Transverse colon (tissue), 4 donors: ENCODE results near the gene MEI4. TPM values are rescaled to one million over a fixed set of nuclear protein-coding genes. Genes with fewer than 3 reads are reported as not detected.

ENCODE experiments used
- DNase-seq: peaks from one replicate; pipeline ENCODE4 v3.0.0-alpha.2; 2019
- H3K27ac ChIP-seq, 4 donors: fragments of 200-600 bp; sonication (generic); 2 replicates each; pipeline ENCODE4 v1.5.1; 2016 to 2018; ENCODE audit warnings: inconsistent platforms in 4 of 4
- H3K27me3 ChIP-seq: fragments of 200-600 bp; sonication (generic); 2 replicates; pipeline ENCODE4 v1.5.1; 2017; ENCODE audit warnings: inconsistent platforms
- H3K36me3 ChIP-seq, 4 donors: fragments of 200-600 bp; sonication (generic); 2 replicates each; pipeline ENCODE4 v1.5.1; 2017 to 2019; ENCODE audit warnings: inconsistent platforms in 4 of 4
- H3K4me1 ChIP-seq, 4 donors: fragments of 200-600 bp; sonication (generic); 2 replicates each; pipeline ENCODE4 v1.5.1; 2017 to 2020; ENCODE audit warnings: inconsistent platforms in 4 of 4
- H3K4me3 ChIP-seq, 4 donors: fragments of 200-600 bp; sonication (generic); 1 replicate in 1 of 4; 2 replicates in 3 of 4; pipeline versions ENCODE4 v1.5.1 to v1.6.1; 2017 to 2019; ENCODE audit warnings: inconsistent platforms in 4 of 4
- H3K9me3 ChIP-seq, 2 donors: fragments of 200-600 bp; sonication (generic); 2 replicates each; pipeline ENCODE4 v1.5.1; 2017 to 2019; ENCODE audit warnings: inconsistent platforms in 2 of 2
- CTCF ChIP-seq, 5 experiments: fragments of 200-600 bp in 3 of 5; fragments of 450-650 bp in 2 of 5; sonication (generic) in 3 of 5; IDR thresholded peaks; 1 replicate in 2 of 5; 2 replicates in 3 of 5; pipeline ENCODE4 v1.5.1; 2016 to 2017; ENCODE audit warnings: antibody characterized with exemption in 5 of 5, inconsistent platforms in 3 of 5, mild to moderate bottlenecking in 2 of 5, moderate library complexity in 1 of 5
- EP300 ChIP-seq: sonication (generic); formaldehyde crosslinking; IDR thresholded peaks from one replicate; pipeline ENCODE4 v1.6.1; 2017; ENCODE audit warnings: antibody characterized with exemption, low read depth
- POLR2A ChIP-seq: fragments of 450-650 bp; IDR thresholded peaks from one replicate; pipeline ENCODE4 v1.6.1; 2016; ENCODE audit warnings: antibody characterized with exemption, mild to moderate bottlenecking, moderate library complexity
- POLR2AphosphoS5 ChIP-seq, 3 donors: sonication (generic); formaldehyde crosslinking; IDR thresholded peaks; one replicate each; pipeline ENCODE4 v1.6.1; 2016; ENCODE audit warnings: antibody characterized with exemption in 3 of 3
- WGBS, 2 donors: methylation state at CpG; one replicate each; pipeline ENCODE4 v1.1.5; 2018; ENCODE audit warnings: low coverage in 1 of 2; 5-methylcytosine and 5-hydroxymethylcytosine counted together
- in situ Hi-C, 4 donors: fragments of 200-750 bp; cut with MboI; loops; one replicate each; pipeline versions ENCODE4 v1.15.0 to v1.15.1; 2017; ENCODE audit warnings: low sequenced_read_pairs in 3 of 4, low pct_ligation_motif_present in 1 of 4, low pct_unique_long_range_greater_than_20kb in 1 of 4
- intact Hi-C: fragments of 100-400 bp; cut with DNase I; formaldehyde crosslinking; loops from one replicate; pipeline ENCODE4 v1.15.1; 2023; ENCODE audit warnings: low total_unique reads
- total RNA-seq, 4 donors: library from RNA; depleted of rRNA; stranded (reverse); fragments of >200 nt; gene quantifications; one replicate each; pipeline ENCODE4 v1.1.0, GENCODE V29; 2016

The MEI4 gene
- total RNA-seq, 4 donors from 2014 or later = under 0.01 TPM; not detected in 3

GRCh38 chr6:77619114-77619513 is 33.7 kb upstream of the MEI4 start:
- in situ Hi-C loops = no loop called here
- Histone ChIP-seq H3K27me3 (no peaks in the 10 kb centered on the region), H3K4me1 (no peaks in the 10 kb centered on the region), H3K36me3 (no peaks in the 10 kb centered on the region), H3K9me3 (peaks cover 3 to 6% of the 10 kb centered on the region in 2 donors), H3K27ac (no peak overlapping the region), H3K4me3 (no peak overlapping the region)
- WGBS, 2 donors = 63 to 74% methylated on average over 2 of the region's 2 CpGs
- intact Hi-C loops = no loop called here
- TF ChIP-seq POLR2AphosphoS5 (IDR thresholded peaks at IDR 0.05) (no peak), EP300 (no peak), CTCF (IDR thresholded peaks at IDR 0.05) (no peak), POLR2A (no peak)
- DNase-seq = no peak

- no peak for TF ChIP-seq POLR2AphosphoS5 (IDR thresholded peaks at IDR 0.05)
- TF ChIP-seq CTCF (IDR thresholded peaks at IDR 0.05) = peak in 3 of 5 experiments; percentile 22 to 36 (median 30)
- 71 to 78% methylated on average over 1 of the region's 1 CpG for WGBS, 2 donors
- no peak overlapping the region for H3K27ac ChIP-seq
- in situ Hi-C loops (no loop called here), intact Hi-C loops (no loop called here)
- H3K36me3 ChIP-seq = no peaks in the 10 kb centered on the region
- H3K9me3 ChIP-seq = peaks cover 3 to 6% of the 10 kb centered on the region in 2 donors
- no peak overlapping the region for H3K4me3 ChIP-seq
- no peaks in the 10 kb centered on the region for H3K27me3 ChIP-seq
- H3K4me1 ChIP-seq = no peaks in the 10 kb centered on the region
- DNase-seq = no peak
Observed at GRCh38 chr6:77620278-77620882, 32.5 kb upstream of the MEI4 start.

- Histone ChIP-seq H3K27me3 (no peaks in the 10 kb centered on the region), H3K27ac (no peak overlapping the region), H3K9me3 (no peaks in the 10 kb centered on the region), H3K4me3 (no peak overlapping the region), H3K36me3 (no peaks in the 10 kb centered on the region), H3K4me1 (no peaks in the 10 kb centered on the region)
- TF ChIP-seq CTCF (IDR thresholded peaks at IDR 0.05) (no peak), EP300 (no peak), POLR2A (no peak), POLR2AphosphoS5 (IDR thresholded peaks at IDR 0.05) (no peak)
- in situ Hi-C loops = no loop called here
- WGBS, 2 donors = 76 to 82% methylated on average over 5 of the region's 5 CpGs
- intact Hi-C loops = no loop called here
- DNase-seq = no peak
Observed at GRCh38 chr6:77624515-77624914, 28.3 kb upstream of the MEI4 start.

- H3K36me3 ChIP-seq = no peaks in the 10 kb centered on the region
- no peaks in the 10 kb centered on the region for H3K9me3 ChIP-seq
- in situ Hi-C loops (no loop called here), intact Hi-C loops (no loop called here)
- 61% methylated on average over 1 of the region's 1 CpG; no CpG with 5 or more reads in 1 of the 2 donors for WGBS, 2 donors
- no peaks in the 10 kb centered on the region for H3K4me1 ChIP-seq
- H3K4me3 ChIP-seq = no peak overlapping the region
- no peaks in the 10 kb centered on the region for H3K27me3 ChIP-seq
- no peak for DNase-seq
- no peak overlapping the region for H3K27ac ChIP-seq
- TF ChIP-seq CTCF (IDR thresholded peaks at IDR 0.05) = no peak
Observed at GRCh38 chr6:77626426-77626825, 26.4 kb upstream of the MEI4 start.
